Stimulated activated CD4-positive, alpha-beta T cell treated with anti-CD3 and anti-CD28 coated beads, Interleukin-2, amount 100 ng/mL, for 48 hours (primary cell): ENCODE results near the gene EHBP1.
"Not testable (repeated sequence)": the region's sequence is repeated elsewhere in the genome, so short reads cannot be mapped to it uniquely, and the experiment has no call there.

Source experiments
- DNase-seq, 2 donors: peaks; one replicate each; pipeline ENCODE4 v3.0.0-alpha.2; 2020

EHBP1 gene

DNA sequence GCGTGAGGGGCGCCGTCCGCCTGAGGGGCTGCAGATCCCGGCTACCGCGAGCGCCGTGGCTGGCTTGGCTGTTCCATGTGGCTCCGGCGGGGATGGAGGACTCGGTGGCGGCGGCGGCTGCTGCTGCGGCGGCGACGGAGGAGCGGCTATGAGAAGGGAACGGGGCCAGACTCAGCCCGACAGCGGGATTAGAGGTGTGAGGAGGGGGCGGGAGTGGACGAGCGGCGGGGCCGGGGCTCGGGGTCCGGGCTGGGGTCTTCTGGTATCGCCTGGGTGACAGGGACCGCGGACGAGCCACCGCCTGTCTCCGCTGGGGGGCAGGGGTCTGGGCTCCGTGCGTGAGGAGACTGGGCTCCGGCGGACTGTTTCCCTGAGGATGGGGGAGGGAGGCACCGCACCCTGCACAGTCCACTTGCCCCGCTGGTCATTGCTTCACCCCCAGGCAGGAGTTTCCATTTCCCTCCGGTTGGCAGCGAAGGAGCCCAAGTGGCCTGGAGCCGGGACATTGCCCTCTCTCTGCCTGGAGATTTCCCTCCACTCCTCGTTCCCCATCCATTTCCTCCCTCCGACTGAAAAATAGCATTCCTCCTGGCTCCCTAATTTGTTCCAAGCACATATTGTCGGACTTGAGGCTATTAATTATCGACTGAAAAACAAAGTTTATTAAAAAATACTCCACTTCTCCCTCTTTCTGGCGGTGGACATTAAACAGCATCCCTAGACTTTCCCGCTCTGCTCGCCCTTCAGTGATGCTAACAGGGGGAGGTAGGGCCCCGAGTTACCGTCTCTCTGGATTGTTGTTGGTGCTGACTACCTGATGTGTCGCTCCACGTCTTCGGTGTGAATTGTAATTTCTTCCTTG, 577 bp downstream of the EHBP1 start:
- peak in 1 of 2 donors; percentile 16 for DNase-seq

DNA sequence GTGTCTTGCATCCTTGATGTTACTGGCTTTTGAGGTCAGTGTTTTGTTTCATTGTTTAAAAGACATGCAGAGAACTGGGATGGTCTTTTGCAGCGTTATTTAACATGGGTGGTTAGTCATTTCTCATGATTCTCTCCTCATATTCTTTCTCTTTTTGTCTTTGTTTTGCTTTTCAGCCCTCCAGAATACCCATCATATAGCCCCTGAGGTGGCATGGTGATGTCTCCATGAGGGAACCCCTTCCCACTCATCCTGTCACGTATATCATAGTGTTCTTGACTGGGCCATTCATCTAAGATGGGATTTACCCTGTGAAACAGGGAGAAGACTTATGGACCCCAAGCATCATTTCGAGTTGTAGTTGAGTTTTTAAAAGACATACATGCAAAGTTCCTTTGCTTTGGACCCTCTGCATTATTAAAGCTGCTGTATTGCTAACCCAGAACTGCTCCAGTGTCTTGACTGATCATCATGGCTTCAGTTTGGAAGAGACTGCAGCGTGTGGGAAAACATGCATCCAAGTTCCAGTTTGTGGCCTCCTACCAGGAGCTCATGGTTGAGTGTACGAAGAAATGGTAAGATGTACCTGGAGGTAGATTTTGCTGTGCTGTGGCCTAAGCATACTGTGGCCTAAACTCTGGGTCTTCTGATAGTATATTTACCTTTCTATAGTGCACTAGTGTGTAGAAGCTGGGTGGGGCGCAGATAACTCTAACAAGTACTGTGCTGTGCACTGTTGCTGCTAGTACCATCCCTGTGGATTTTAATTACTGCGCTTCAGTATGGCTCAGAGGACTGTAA, 1.4 kb downstream of the EHBP1 start:
- DNase-seq: no peak

DNA sequence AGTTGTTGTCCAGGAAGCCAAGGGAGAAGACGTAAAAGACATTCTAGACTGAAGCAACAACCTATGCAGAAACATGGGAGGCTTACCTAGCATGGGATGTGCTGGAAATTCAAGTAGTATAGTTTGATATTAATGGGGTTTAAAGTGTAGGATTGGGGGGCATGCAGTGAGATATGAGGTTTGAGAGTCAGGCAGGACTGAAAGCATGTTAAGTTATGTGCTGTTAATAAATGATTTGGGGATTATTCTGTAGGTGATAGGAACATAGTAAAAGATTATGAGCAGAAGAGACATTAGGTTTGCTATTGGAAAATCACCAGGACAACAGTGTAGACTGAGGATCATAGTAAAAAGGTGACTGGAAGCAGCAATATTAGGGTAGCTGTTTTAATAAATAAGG, 3.2 kb downstream of the EHBP1 start:
- no peak for DNase-seq

- DNase-seq: no peak
Measured at GRCh38 chr2:62711832-62712494, 6.5 kb downstream of the EHBP1 start.

- not testable (repeated sequence) for DNase-seq
Measured at GRCh38 chr2:62713196-62713595, 7.7 kb downstream of the EHBP1 start.

- no peak for DNase-seq
Measured at GRCh38 chr2:62713837-62714236, 8.3 kb downstream of the EHBP1 start.

DNA sequence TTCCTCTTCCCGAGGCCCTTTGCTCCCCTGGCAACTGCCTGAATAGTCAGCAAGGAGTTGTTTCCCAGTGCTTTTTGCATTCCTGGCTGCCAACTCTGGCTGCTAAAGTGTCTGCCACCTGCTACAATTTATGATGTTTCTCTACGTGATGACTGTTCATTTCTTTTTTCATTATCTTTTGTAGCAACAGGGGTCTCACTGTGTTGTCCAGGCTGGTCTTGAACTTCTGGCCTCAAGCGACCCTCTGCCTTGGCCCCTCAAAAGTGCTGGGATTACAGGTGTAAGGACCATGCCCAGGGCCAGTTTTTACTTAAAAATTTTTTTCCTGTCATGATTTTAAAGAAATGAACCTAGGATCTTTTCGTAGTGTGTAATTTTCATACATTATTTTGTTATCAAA, 11.3 kb downstream of the EHBP1 start:
- no peak for DNase-seq

GRCh38 chr2:62717503-62718081, 12.1 kb downstream of the EHBP1 start:
- no peak for DNase-seq

- DNase-seq: no peak
Measured at GRCh38 chr2:62718225-62718822, 12.8 kb downstream of the EHBP1 start.

DNA sequence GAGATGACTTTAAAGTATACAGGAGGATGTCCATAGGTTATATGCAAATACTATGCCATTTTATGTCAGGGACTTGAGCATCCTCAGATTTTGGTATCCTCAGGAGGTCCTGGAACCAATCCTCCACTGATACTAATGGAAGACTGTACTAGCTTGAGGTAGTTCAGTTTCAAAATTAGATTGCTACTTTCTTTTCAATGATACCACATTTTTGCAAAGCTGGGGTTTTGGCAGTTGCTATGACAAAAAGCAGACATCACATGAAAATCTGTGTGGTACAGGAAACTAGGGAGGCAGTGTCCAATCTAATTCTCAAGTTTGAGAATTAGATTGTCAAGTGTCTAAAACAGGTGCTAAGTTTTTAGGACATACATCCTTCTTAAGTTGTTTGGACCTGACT, 14.2 kb downstream of the EHBP1 start:
- DNase-seq: no peak

DNA sequence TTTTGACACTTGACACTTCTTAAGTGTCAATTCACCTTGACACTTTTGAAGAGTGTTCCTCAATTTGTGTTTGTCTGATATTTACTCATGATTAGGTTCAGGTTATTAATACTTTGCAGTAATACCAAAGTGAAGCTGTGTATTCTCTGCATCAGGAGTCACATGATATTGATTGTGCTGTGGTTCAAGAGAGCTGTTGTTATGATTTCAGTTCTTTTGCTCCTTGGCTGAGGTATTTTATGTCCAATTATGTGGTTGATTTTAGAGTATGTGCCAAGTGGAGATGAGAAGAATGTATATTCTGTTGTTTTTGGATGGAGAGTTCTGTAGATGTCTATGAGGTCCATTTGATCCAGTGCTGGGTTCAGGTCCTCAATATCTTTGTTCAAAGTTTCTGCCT, 17.2 kb downstream of the EHBP1 start:
- DNase-seq: no peak

DNA sequence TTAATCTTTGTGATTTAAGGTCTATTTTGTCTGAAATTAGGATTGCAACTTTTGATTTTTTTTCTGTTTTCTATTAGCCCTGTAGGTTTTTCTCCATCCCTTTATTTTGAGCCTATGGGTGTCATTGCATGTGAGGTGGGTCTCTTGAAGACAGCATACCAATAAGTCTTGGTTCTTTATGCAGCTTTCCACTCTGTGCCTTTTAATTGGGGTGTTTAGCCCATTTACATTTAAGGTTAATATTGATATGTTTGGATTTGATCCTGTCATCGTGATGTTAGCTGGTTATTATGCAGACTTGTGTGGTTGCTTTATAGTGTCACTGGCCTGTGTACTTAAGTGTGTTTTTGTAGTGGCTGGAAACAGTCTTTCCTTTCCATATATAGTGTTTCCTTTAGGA, 17.7 kb downstream of the EHBP1 start:
- no peak for DNase-seq

- no peak for DNase-seq
Measured at GRCh38 chr2:62724106-62724505, 18.6 kb downstream of the EHBP1 start.

DNA sequence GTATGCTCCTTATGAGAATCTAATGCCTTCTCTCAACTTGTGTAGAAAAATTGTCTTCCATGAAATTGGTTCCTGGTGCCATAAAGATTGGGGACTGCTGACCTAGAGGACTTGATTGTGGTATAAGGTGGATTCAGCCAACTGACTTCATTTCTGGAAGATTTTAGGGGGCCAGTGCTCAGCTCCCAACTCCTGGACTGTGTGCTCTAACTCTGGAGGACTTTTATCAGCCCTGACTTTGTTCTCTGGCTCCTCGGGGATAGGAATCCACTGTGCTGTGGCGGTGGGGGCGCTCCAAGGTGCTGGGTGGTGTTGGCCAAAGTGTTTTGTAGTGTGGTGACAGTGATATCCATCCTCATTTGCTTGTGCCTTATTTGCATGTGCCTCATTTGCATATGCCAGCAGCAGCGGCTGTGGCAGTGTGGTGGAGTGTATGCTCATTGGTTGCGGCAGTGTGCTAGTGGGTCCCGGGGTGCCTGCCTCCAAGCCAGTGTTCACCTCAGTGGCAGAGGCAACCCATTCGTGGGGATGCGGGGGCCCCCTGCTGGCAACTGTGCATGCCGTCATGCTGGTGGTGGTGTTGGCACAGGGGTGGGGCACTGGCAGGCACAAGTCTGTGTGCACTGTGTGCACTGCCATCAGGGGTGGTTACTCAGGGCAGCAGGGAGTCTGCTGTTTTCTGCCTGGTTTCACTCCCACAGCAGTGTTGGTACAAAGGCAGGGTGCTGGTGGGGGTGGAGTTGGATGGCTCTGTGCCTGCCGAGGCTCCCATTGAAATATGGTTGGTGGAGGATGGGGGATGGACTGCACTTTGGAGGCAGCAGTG, 19.6 kb downstream of the EHBP1 start:
- no peak for DNase-seq

- no peak for DNase-seq
Measured at GRCh38 chr2:62725712-62726055, 20.2 kb downstream of the EHBP1 start.

- DNase-seq: no peak
Measured at GRCh38 chr2:62727259-62727867, 21.9 kb downstream of the EHBP1 start.

DNA sequence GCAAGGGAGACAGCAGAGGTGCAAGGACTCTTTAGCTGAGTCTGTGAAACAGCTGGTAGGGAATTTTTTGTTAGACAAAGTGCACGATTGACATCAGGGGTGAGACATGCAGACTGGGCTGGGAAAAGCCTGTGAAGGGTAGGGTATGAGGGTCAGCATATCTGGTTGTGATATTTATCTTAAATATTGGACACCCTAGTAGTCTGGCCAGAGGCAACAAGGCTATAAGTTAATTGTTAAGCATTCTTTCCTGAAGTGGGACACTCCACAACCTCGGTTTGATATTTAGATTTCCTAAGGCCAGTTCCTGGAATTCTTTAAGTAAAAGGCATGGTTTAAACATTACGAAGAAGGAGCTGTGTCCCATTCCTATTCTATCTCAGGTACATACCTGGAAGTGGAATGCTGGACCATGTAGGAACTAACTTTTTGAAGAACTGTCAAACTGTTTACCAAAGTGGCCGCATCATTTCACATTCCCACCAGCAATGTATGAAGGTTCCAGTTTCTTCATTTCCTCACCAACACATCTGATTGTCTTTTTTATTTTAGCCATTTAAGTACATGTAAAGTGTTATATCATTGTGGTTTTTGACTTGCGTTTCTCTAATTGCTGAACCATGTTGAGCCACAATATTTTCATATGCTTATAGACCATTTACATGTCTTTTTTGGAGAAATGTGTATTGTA, 22.5 kb downstream of the EHBP1 start:
- no peak for DNase-seq

GRCh38 chr2:62731275-62731674, 25.8 kb downstream of the EHBP1 start:
- DNase-seq: no peak

GRCh38 chr2:62732262-62732777, 26.8 kb downstream of the EHBP1 start:
- no peak for DNase-seq

DNA sequence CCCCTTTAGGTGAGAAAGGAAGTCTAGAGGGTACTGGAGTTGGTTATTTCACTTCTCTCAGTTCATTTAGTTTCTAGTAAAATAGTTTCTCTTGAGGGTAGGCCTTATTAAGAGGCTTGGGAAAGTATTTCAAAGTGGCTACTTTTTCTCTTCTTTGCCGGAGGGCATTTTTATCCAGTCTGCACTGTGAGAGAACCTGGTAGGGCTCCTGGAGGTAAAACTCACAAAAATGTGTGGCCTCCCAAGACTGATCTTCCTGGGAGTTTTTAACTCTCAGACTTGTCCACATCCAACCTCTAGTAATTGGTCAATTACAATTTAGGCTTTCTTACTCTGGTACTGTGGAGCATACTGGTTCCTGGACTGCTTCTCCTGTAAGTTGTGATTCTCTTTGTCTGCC, 28.0 kb downstream of the EHBP1 start:
- no peak for DNase-seq
